OCI-LY1 (cell line): Measurements from ENCODE around the gene HAPSTR1.

Experiments
- H2AFZ ChIP-seq: fragments of 200-600 bp; sonication (generic), shearing (Covaris generic); 2 replicates; pipeline ENCODE4 v1.6.0; 2014; ENCODE audit warnings: antibody characterized with exemption, mild to moderate bottlenecking, low read length
- H3F3A ChIP-seq: fragments of 200-600 bp; sonication (generic), shearing (Covaris generic); 2 replicates; pipeline ENCODE4 v1.6.0; 2014; ENCODE audit warnings: mild to moderate bottlenecking, antibody characterized with exemption, low read length, moderate library complexity; ENCODE audit not compliant: insufficient read depth
- H3K27ac ChIP-seq: fragments of 200-600 bp; sonication (generic); 2 replicates; pipeline ENCODE4 v1.5.1; 2014; ENCODE audit warnings: low read length, mixed run types, mild to moderate bottlenecking, low read depth; ENCODE audit not compliant: poor library complexity, severe bottlenecking
- H3K27me3 ChIP-seq: fragments of 200-600 bp; sonication (generic); 2 replicates; pipeline ENCODE4 v1.6.0; 2014; ENCODE audit warnings: antibody characterized with exemption, mild to moderate bottlenecking, low read length, moderate library complexity; ENCODE audit not compliant: insufficient read depth
- H3K36me3 ChIP-seq: fragments of 200-600 bp; sonication (generic); 2 replicates; pipeline ENCODE4 v1.6.1; 2014; ENCODE audit warnings: mild to moderate bottlenecking, antibody characterized with exemption, low read length, moderate library complexity, mixed read lengths; ENCODE audit not compliant: insufficient read depth
- H3K4me1 ChIP-seq: fragments of 200-600 bp; sonication (generic); 2 replicates; pipeline ENCODE4 v1.5.1; 2014; ENCODE audit warnings: mild to moderate bottlenecking, low read length, moderate library complexity; ENCODE audit not compliant: insufficient read depth, severe bottlenecking
- H3K4me2 ChIP-seq: fragments of 200-600 bp; sonication (generic), shearing (Covaris generic); 2 replicates; pipeline ENCODE4 v1.6.1; 2014; ENCODE audit warnings: low read length
- H3K4me3 ChIP-seq: fragments of 200-600 bp; sonication (generic); 2 replicates; pipeline ENCODE4 v1.5.1; 2014; ENCODE audit warnings: low read length, low read depth, mild to moderate bottlenecking, mixed read lengths; ENCODE audit not compliant: poor library complexity, severe bottlenecking
- H3K79me2 ChIP-seq: fragments of 200-600 bp; shearing (Covaris generic); 2 replicates; pipeline ENCODE4 v1.6.1; 2016; ENCODE audit warnings: mixed run types, low read length, mixed read lengths; ENCODE audit not compliant: insufficient read depth
- H3K9ac ChIP-seq: fragments of 200-600 bp; sonication (generic), shearing (Covaris generic); 2 replicates; pipeline ENCODE4 v1.6.1; 2014; ENCODE audit warnings: mild to moderate bottlenecking, low read length, mixed read lengths
- H3K9me2 ChIP-seq: fragments of 200-600 bp; sonication (generic), shearing (Covaris generic); 2 replicates; pipeline ENCODE4 v1.6.1; 2014; ENCODE audit warnings: low read depth, mild to moderate bottlenecking, low read length, mixed read lengths
- H3K9me3 ChIP-seq: fragments of 200-600 bp; shearing (Covaris generic); 2 replicates; pipeline ENCODE4 v1.6.1; 2014; ENCODE audit warnings: low read length, mixed read lengths
- H4K20me1 ChIP-seq: fragments of 200-600 bp; sonication (generic), shearing (Covaris generic); 2 replicates; pipeline ENCODE4 v1.6.0; 2016; ENCODE audit warnings: mild to moderate bottlenecking, low read length; ENCODE audit not compliant: insufficient read depth
- EZH2 ChIP-seq: fragments of 200-600 bp; sonication (generic), shearing (Covaris generic); IDR thresholded peaks from 2 replicates; pipeline ENCODE4 v1.8.0; 2017; ENCODE audit warnings: borderline replicate concordance, mixed run types, mild to moderate bottlenecking, antibody characterized with exemption, low read length, moderate library complexity, mixed read lengths
- TF ChIP-seq, protein P1 (sequence below): fragments of 200-600 bp; sonication (generic), shearing (Covaris generic); IDR thresholded peaks from 2 replicates; pipeline ENCODE4 v1.5.1; 2017; ENCODE audit warnings: mild to moderate bottlenecking, antibody characterized with exemption, low read length, moderate library complexity, mixed read lengths

HAPSTR1 gene

DNA sequence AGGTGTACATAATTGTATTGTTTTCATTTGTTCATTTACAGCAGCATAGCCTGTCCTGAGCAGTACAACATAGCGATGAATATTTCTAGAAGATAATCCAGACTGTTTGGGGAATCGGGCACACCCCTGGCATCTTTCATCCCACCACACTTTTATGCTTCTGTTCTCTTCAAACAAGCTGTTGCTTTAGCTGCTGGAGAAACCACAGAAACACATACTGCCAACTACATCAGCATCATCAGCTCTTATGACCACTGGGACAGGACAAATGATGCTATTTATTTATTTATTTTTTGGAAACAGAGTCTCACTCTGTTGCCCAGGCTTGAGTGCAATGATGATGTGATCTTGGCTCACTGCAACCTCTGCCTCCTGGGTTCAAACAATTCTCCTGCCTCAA is 22.6 kb upstream of the HAPSTR1 start:
- no peak for TF ChIP-seq EZH2
- TF ChIP-seq, protein P1, sequence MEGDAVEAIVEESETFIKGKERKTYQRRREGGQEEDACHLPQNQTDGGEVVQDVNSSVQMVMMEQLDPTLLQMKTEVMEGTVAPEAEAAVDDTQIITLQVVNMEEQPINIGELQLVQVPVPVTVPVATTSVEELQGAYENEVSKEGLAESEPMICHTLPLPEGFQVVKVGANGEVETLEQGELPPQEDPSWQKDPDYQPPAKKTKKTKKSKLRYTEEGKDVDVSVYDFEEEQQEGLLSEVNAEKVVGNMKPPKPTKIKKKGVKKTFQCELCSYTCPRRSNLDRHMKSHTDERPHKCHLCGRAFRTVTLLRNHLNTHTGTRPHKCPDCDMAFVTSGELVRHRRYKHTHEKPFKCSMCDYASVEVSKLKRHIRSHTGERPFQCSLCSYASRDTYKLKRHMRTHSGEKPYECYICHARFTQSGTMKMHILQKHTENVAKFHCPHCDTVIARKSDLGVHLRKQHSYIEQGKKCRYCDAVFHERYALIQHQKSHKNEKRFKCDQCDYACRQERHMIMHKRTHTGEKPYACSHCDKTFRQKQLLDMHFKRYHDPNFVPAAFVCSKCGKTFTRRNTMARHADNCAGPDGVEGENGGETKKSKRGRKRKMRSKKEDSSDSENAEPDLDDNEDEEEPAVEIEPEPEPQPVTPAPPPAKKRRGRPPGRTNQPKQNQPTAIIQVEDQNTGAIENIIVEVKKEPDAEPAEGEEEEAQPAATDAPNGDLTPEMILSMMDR: no peak
- Histone ChIP-seq H3K9me2 (no peaks in the 10 kb centered on the region), H3K9me3 (no peaks in the 10 kb centered on the region), H3K27ac (no peak overlapping the region), H3K36me3 (no peaks in the 10 kb centered on the region), H3K9ac (no peak overlapping the region), H3K27me3 (no peaks in the 10 kb centered on the region; the same call in 1 of the 2 replicates), H3K4me2 (no peak overlapping the region), H2AFZ (no peak overlapping the region), H3F3A (no peaks in the 10 kb centered on the region), H3K4me1 (peaks cover 11% of the 10 kb centered on the region), H3K79me2 (no peaks in the 10 kb centered on the region), H4K20me1 (no peaks in the 10 kb centered on the region), H3K4me3 (no peak overlapping the region)

DNA sequence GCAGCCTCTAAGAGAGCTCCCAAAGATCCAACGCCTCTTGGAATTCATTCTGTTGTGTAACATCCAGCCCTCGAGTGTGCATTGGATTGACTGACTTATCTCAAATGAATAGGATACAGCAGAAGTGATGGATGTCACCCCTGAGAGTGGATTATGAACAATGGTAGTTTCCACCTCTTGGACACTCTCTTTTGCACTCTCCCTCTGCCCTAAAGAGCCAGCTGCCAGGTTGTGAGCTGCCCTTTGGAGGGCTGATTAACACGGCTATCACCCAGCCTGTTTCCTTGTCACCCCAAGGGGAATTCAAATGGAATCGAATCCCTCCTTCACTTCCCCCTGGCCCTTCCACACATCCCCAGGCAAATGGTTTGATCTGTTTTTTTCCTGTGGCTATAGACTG is 21.2 kb upstream of the HAPSTR1 start:
- H3K4me2 ChIP-seq: no peak overlapping the region
- no peaks in the 10 kb centered on the region for H3K36me3 ChIP-seq
- H3K4me1 ChIP-seq: peaks cover 11% of the 10 kb centered on the region
- H3F3A ChIP-seq: no peaks in the 10 kb centered on the region
- no peaks in the 10 kb centered on the region for H3K9me2 ChIP-seq
- no peaks in the 10 kb centered on the region for H3K9me3 ChIP-seq
- no peaks in the 10 kb centered on the region for H3K79me2 ChIP-seq
- TF ChIP-seq, protein P1: no peak
- TF ChIP-seq EZH2: no peak
- no peaks in the 10 kb centered on the region for H4K20me1 ChIP-seq
- no peak overlapping the region for H3K4me3 ChIP-seq
- no peak overlapping the region for H3K9ac ChIP-seq
- H2AFZ ChIP-seq: no peak overlapping the region
- H3K27me3 ChIP-seq: no peaks in the 10 kb centered on the region; the same call in 1 of the 2 replicates
- H3K27ac ChIP-seq: no peak overlapping the region

DNA sequence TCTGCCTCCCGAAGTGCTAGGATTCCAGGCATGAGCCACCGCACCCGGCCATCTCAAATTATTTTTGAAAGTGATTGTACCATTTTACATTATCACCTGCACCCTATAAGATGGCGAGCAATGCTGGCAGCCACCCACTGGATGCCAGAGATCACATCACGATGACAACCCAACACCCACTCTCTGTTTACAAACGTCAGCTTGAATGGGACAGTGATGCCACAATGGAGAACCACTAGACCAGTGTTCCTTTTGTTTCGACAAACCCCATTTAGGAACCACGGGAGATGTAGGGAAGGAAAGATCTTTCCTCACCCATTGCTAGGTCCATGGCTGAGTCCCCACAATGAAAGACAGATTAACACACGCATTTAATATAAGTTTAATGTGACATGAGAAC is 20.1 kb upstream of the HAPSTR1 start:
- no peak for TF ChIP-seq EZH2
- TF ChIP-seq, protein P1: no peak
- H3K9me3 ChIP-seq: no peaks in the 10 kb centered on the region
- H3K36me3 ChIP-seq: no peaks in the 10 kb centered on the region
- H3K79me2 ChIP-seq: no peaks in the 10 kb centered on the region
- no peak overlapping the region for H3K4me2 ChIP-seq
- H3K4me1 ChIP-seq: peaks cover 13% of the 10 kb centered on the region
- H3K27ac ChIP-seq: no peak overlapping the region
- H4K20me1 ChIP-seq: no peaks in the 10 kb centered on the region
- no peaks in the 10 kb centered on the region; the same call in 1 of the 2 replicates for H3K27me3 ChIP-seq
- H3K9ac ChIP-seq: no peak overlapping the region
- H2AFZ ChIP-seq: no peak overlapping the region
- no peaks in the 10 kb centered on the region for H3F3A ChIP-seq
- H3K9me2 ChIP-seq: no peaks in the 10 kb centered on the region
- no peak overlapping the region for H3K4me3 ChIP-seq
